Panc1 (cell line): ENCODE results near the gene PIK3R5. TPM values are rescaled to one million over a fixed set of nuclear protein-coding genes. Genes with fewer than 3 reads are reported as not detected.

Source experiments
- ATAC-seq: fragments of 200-7000 bp; cut with Tn5 transposase; 2 replicates; pipeline ENCODE4 v1.9.1; 2020; ENCODE audit warnings: mild to moderate bottlenecking, moderate library complexity
- BruUV-seq: library from RNA; stranded (reverse); fragments of 400-500 nt; replicated peaks from 2 replicates; lab custom pipeline; 2021; lab: Mats Ljungman, UMichigan
- CTCF ChIA-PET: fragments of 300-600 bp; sonication (Branson Sonifier 250); formaldehyde crosslinking; loops from one replicate; lab custom pipeline; 2022; ENCODE audit warnings: antibody characterized with exemption; lab: Charles Lee
- POLR2A ChIA-PET: fragments of 300-600 bp; sonication (Branson Sonifier 250); formaldehyde crosslinking; loops from one replicate; lab custom pipeline; 2022; ENCODE audit warnings: antibody characterized with exemption; lab: Charles Lee
- DNase-seq: peaks from one replicate; pipeline ENCODE4 v3.0.0-alpha.2; 2010; ENCODE audit warnings: low read depth, low spot score
- H3K27ac ChIP-seq: 2 replicates; pipeline ENCODE4 v1.5.1; 2011; ENCODE audit warnings: mild to moderate bottlenecking, low read length, inconsistent platforms
- H3K27me3 ChIP-seq: fragments of 200-500 bp; sonication (Bioruptor generic); 2 replicates; pipeline ENCODE4 v1.6.0; 2014; ENCODE audit warnings: low read length, inconsistent platforms; ENCODE audit not compliant: control insufficient read depth, insufficient read depth
- H3K36me3 ChIP-seq: fragments of 200-500 bp; sonication (Bioruptor generic); 2 replicates; pipeline ENCODE4 v1.5.1; 2014; ENCODE audit warnings: inconsistent platforms, mild to moderate bottlenecking, low read length, moderate library complexity; ENCODE audit not compliant: control insufficient read depth, insufficient read depth
- H3K4me1 ChIP-seq: 2 replicates; pipeline ENCODE4 v1.5.1; 2011; ENCODE audit warnings: inconsistent platforms, mild to moderate bottlenecking, low read length, moderate library complexity; ENCODE audit not compliant: control insufficient read depth, insufficient read depth
- H3K4me3 ChIP-seq, 2 experiments: 2 replicates each; pipeline ENCODE4 v1.5.1; 2011 to 2012; ENCODE audit warnings: low read depth in 2 of 2, low read length in 2 of 2, mild to moderate bottlenecking in 2 of 2, inconsistent platforms in 1 of 2, moderate library complexity in 1 of 2
- H3K9me3 ChIP-seq: fragments of 200-500 bp; sonication (Bioruptor generic); 2 replicates; pipeline ENCODE4 v1.5.1; 2014; ENCODE audit warnings: low read depth, mild to moderate bottlenecking, inconsistent platforms, low read length, moderate library complexity; ENCODE audit not compliant: control insufficient read depth, insufficient read depth
- CTCF ChIP-seq: fragments of 450-650 bp; IDR thresholded peaks from 2 replicates; pipeline ENCODE4 v1.5.1; 2017; ENCODE audit warnings: mild to moderate bottlenecking
- POLR2AphosphoS5 ChIP-seq: IDR thresholded peaks from 2 replicates; pipeline ENCODE4 v1.6.1; 2012; ENCODE audit warnings: mild to moderate bottlenecking, low read depth, low read length, moderate library complexity
- REST ChIP-seq, 2 experiments: IDR thresholded peaks; 2 replicates each; pipeline ENCODE4 v1.6.1; 2011 to 2012; ENCODE audit warnings: low read depth in 2 of 2, control low read depth in 1 of 2, low read length in 1 of 2, mild to moderate bottlenecking in 1 of 2, moderate library complexity in 1 of 2; ENCODE audit not compliant: insufficient read depth in 1 of 2
- SIN3A ChIP-seq: IDR thresholded peaks from 2 replicates; pipeline ENCODE4 v1.6.1; 2012; ENCODE audit warnings: low read depth, mild to moderate bottlenecking, low read length, moderate library complexity, borderline replicate concordance; ENCODE audit not compliant: insufficient read depth
- TCF7L2 ChIP-seq: IDR thresholded peaks from 2 replicates; pipeline ENCODE4 v1.6.1; 2011; ENCODE audit warnings: mild to moderate bottlenecking, low read depth, low read length, inconsistent platforms
- in situ Hi-C: cut with HindIII; loops from 2 replicates; pipeline ENCODE4 v1.10.0; 2016; ENCODE audit warnings: low sequenced_read_pairs, low pct_unique_long_range_greater_than_20kb
- intact Hi-C: fragments of 100-400 bp; cut with micrococcal nuclease; formaldehyde crosslinking; loops from one replicate; pipeline ENCODE4 v1.10.0; 2022; ENCODE audit not compliant: unreplicated experiment
- total RNA-seq: library from RNA; stranded (reverse); gene quantifications from one replicate; pipeline ENCODE4 v1.2.1, GENCODE V29; 2021; ENCODE audit not compliant: unreplicated experiment

Gene PIK3R5
- total RNA-seq, 1 experiment from 2014 or later, result 0.15 TPM

- no peaks in the 10 kb centered on the region for H3K36me3 ChIP-seq
- in situ Hi-C loops, result no loop called here
- intact Hi-C loops, result no loop called here
- BruUV-seq, result no TSS peak
- H3K27ac ChIP-seq, result no peak overlapping the region
- no peak for DNase-seq
- H3K9me3 ChIP-seq, result no peaks in the 10 kb centered on the region
- H3K4me3 ChIP-seq, result no peak overlapping the region
- POLR2A ChIA-PET, result no interaction called here
- no peaks in the 10 kb centered on the region; the same call in 1 of the 2 replicates for H3K27me3 ChIP-seq
- no peaks in the 10 kb centered on the region for H3K4me1 ChIP-seq
- TF ChIP-seq TCF7L2 (no peak), REST (IDR thresholded peaks at IDR 0.05; ENCODE audit: insufficient read depth in 1 of 2, low read depth in 2 of 2, low read length in 1 of 2) (no peak), SIN3A (no peak), POLR2AphosphoS5 (no peak), CTCF (no peak)
- CTCF ChIA-PET, result no interaction called here
- ATAC-seq, result no peak
Observed at GRCh38 chr17:8905331-8905730, 60.2 kb downstream of the PIK3R5 start.

GRCh38 chr17:8904686-8905085 is 60.8 kb downstream of the PIK3R5 start:
- no peaks in the 10 kb centered on the region; the same call in 1 of the 2 replicates for H3K27me3 ChIP-seq
- H3K4me1 ChIP-seq, result no peaks in the 10 kb centered on the region
- no peaks in the 10 kb centered on the region for H3K36me3 ChIP-seq
- H3K9me3 ChIP-seq, result no peaks in the 10 kb centered on the region
- no peak overlapping the region for H3K4me3 ChIP-seq
- intact Hi-C loops, result no loop called here
- ATAC-seq (no peak), DNase-seq (no peak)
- TF ChIP-seq POLR2AphosphoS5 (no peak), CTCF (no peak), REST (IDR thresholded peaks at IDR 0.05; ENCODE audit: insufficient read depth in 1 of 2, low read depth in 2 of 2, low read length in 1 of 2) (no peak), SIN3A (no peak), TCF7L2 (no peak)
- H3K27ac ChIP-seq, result no peak overlapping the region
- ChIA-PET CTCF (no interaction called here), POLR2A (no interaction called here)
- in situ Hi-C loops, result no loop called here
- no TSS peak for BruUV-seq
